MCF 10A (cell line): ENCODE data around the gene TMEM212. TPM values are rescaled to one million over a fixed set of nuclear protein-coding genes. Genes with fewer than 3 reads are reported as not detected.
A peak's percentile ranks its signal among the peaks of the same experiment; 100 is the strongest.

Experiments used
- BruUV-seq: library from RNA; stranded (reverse); fragments of 400-500 nt; replicated peaks from 2 replicates; lab custom pipeline; 2021; lab: Mats Ljungman, UMichigan
- CTCF ChIA-PET: fragments of 300-600 bp; sonication (Branson Sonifier 250); formaldehyde crosslinking; extraction: SDS; loops from one replicate; lab custom pipeline; 2021; ENCODE audit warnings: antibody characterized with exemption, inconsistent platforms; lab: Yijun Ruan, JAX
- POLR2A ChIA-PET: fragments of 300-600, 350-650 bp; sonication (Branson Sonifier 250); formaldehyde crosslinking; extraction: SDS; loops from one replicate; lab custom pipeline; 2020; ENCODE audit warnings: antibody characterized with exemption, inconsistent platforms; lab: Yijun Ruan, JAX
- DNase-seq: peaks from one replicate; pipeline ENCODE4 v3.0.0-alpha.2; 2018; ENCODE audit not compliant: unreplicated experiment
- H3K27ac Mint-ChIP-seq: one replicate; pipeline ENCODE4 v1.8.0; 2022; ENCODE audit warnings: mild to moderate bottlenecking, low read depth, mixed read lengths; ENCODE audit not compliant: unreplicated experiment
- H3K27me3 Mint-ChIP-seq: one replicate; pipeline ENCODE4 v1.8.0; 2022; ENCODE audit warnings: mixed read lengths; ENCODE audit not compliant: insufficient read depth, unreplicated experiment
- H3K36me3 Mint-ChIP-seq: one replicate; pipeline ENCODE4 v1.8.0; 2022; ENCODE audit warnings: mild to moderate bottlenecking, moderate library complexity, mixed read lengths; ENCODE audit not compliant: insufficient read depth, unreplicated experiment
- H3K4me1 Mint-ChIP-seq: one replicate; pipeline ENCODE4 v1.8.0; 2022; ENCODE audit warnings: mixed read lengths; ENCODE audit not compliant: insufficient read depth, unreplicated experiment
- H3K4me3 Mint-ChIP-seq: one replicate; pipeline ENCODE4 v1.8.0; 2022; ENCODE audit warnings: mild to moderate bottlenecking, moderate library complexity, mixed read lengths; ENCODE audit not compliant: unreplicated experiment
- H3K9me3 Mint-ChIP-seq: one replicate; pipeline ENCODE4 v1.8.0; 2022; ENCODE audit warnings: mixed read lengths; ENCODE audit not compliant: unreplicated experiment
- CTCF ChIP-seq: fragments of 200-600 bp; IDR thresholded peaks from one replicate; pipeline ENCODE4 v1.8.0; 2022; ENCODE audit warnings: antibody characterized with exemption, mild to moderate bottlenecking; ENCODE audit not compliant: unreplicated experiment
- intact Hi-C: fragments of 100-400 bp; cut with micrococcal nuclease; formaldehyde crosslinking; loops from 2 replicates; pipeline ENCODE4 v1.14.1; 2022
- total RNA-seq: library from RNA; stranded (reverse); gene quantifications from 2 replicates; pipeline ENCODE4 v1.2.3, GENCODE V29; 2022

The TMEM212 gene
- total RNA-seq, 1 experiment from 2014 or later: not detected

GRCh38 chr3:171803044-171803443, 40.1 kb upstream of the TMEM212 start:
- no TSS peak for BruUV-seq
- peaks cover 12% of the 10 kb centered on the region for H3K36me3 Mint-ChIP-seq
- H3K4me1 Mint-ChIP-seq: peaks cover 46% of the 10 kb centered on the region
- no peak overlapping the region for H3K4me3 Mint-ChIP-seq
- no peak for TF ChIP-seq CTCF
- peak overlapping the region; percentile 95 for H3K27ac Mint-ChIP-seq
- no peaks in the 10 kb centered on the region for H3K9me3 Mint-ChIP-seq
- intact Hi-C loops: no loop called here
- CTCF ChIA-PET: interaction anchor here (0.6 to 2.1 kb wide), 4 partner anchors 8 to 220 kb away, joined by 4 to 17 read pairs (median 6); no protein-coding TSS in a partner anchor
- DNase-seq: no peak
- no peaks in the 10 kb centered on the region for H3K27me3 Mint-ChIP-seq
- POLR2A ChIA-PET: interaction anchor here (1.0 to 3.9 kb wide), 5 partner anchors 8 to 32 kb away, joined by 4 to 47 read pairs (median 8); partner anchors contain the start of gene PLD1

- peaks cover 56% of the 10 kb centered on the region for H3K4me1 Mint-ChIP-seq
- H3K9me3 Mint-ChIP-seq: no peaks in the 10 kb centered on the region
- POLR2A ChIA-PET: interaction anchor here (0.7 to 2.8 kb wide), 6 partner anchors 8 to 355 kb away, joined by 3 to 22 read pairs (median 6); no protein-coding TSS in a partner anchor
- H3K36me3 Mint-ChIP-seq: peaks cover 12% of the 10 kb centered on the region
- intact Hi-C loops: no loop called here
- H3K27ac Mint-ChIP-seq: peak overlapping the region; percentile 59
- CTCF ChIA-PET: interaction anchor here (1.1 kb wide), 1 partner anchor 8 kb away, joined by 6 read pairs; no protein-coding TSS in a partner anchor
- H3K4me3 Mint-ChIP-seq: no peak overlapping the region
- H3K27me3 Mint-ChIP-seq: no peaks in the 10 kb centered on the region
- peak; percentile 60 for DNase-seq
- BruUV-seq: no TSS peak
- no peak for TF ChIP-seq CTCF
Measured at GRCh38 chr3:171804618-171805389, 38.3 kb upstream of the TMEM212 start.

- intact Hi-C loops: no loop called here
- Mint-ChIP-seq H3K9me3 (no peaks in the 10 kb centered on the region), H3K36me3 (peaks cover 12% of the 10 kb centered on the region), H3K4me3 (no peak overlapping the region), H3K27me3 (no peaks in the 10 kb centered on the region), H3K27ac (peak overlapping the region; percentile 86), H3K4me1 (peaks cover 54% of the 10 kb centered on the region)
- no TSS peak for BruUV-seq
- no peak for TF ChIP-seq CTCF
- no peak for DNase-seq
- ChIA-PET CTCF (interaction anchor here (1.1 to 2.2 kb wide), 3 partner anchors 9 to 24 kb away, joined by 3 to 11 read pairs (median 6); no protein-coding TSS in a partner anchor), POLR2A (interaction anchor here (0.7 to 2.8 kb wide), 11 partner anchors 9 to 501 kb away, joined by 3 to 22 read pairs (median 8); no protein-coding TSS in a partner anchor)
Measured at GRCh38 chr3:171805687-171806086, 37.5 kb upstream of the TMEM212 start.
